ENCODE results near the gene ACSS1. TPM values are rescaled to one million over a fixed set of nuclear protein-coding genes. Genes with fewer than 3 reads are reported as not detected.

The ACSS1 gene
- total RNA-seq, 1 experiment from 2014 or later, result 0.61 TPM

DNA sequence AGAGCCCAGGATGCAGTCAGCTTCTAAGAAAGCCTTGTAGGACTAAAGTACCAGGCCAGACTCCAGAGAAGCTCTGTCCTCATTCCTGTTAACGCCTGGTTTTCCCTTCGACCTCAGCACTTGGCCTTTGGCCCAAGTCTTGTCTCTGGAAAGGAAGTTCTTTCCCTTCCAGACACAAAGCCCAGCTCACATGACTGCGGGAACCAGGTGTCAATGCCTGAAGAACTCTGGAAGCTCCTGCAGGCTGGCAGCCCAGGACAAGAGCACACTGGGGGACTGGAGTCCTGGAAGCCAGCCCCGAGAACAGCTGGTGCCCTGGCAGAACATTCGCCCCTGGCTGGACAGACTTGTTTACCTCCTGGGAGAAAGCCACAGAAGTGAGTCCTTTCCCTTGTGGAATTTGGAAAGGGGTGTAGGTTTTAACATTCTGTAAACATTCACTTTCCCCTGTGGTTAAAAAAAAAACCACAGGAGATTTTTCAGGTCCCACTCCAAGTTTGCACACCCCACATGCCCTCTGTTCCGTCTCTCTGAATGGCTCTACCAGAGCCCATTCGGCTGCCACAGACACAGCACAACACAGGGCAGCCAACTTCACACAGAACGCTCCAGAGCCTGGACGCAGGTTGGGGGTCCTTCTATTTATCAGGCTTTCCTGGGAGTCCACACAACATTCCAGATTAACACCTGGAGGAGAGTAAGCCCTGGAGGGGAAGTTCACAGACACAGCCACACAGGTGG, 18.1 kb downstream of the ACSS1 start:
- H3K9me3 Mint-ChIP-seq, result no peaks in the 10 kb centered on the region
- H2AFZ ChIP-seq (ENCODE audit: low read length), result no peak overlapping the region
- H3K4ac ChIP-seq (ENCODE audit: low read depth, low read length), result no peak overlapping the region
- H2BK15ac ChIP-seq (ENCODE audit: low read depth, low read length), result no peak overlapping the region; the same call in 1 of the 2 replicates
- H2BK20ac ChIP-seq (ENCODE audit: low read depth, low read length, poor library complexity, severe bottlenecking), result no peak overlapping the region
- no peaks in the 10 kb centered on the region for H3K23me2 ChIP-seq (ENCODE audit: insufficient read length, low read depth, low read length, poor library complexity, severe bottlenecking)
- H3K9ac ChIP-seq (ENCODE audit: extremely low read depth, insufficient read length, low read length), result no peak overlapping the region
- H3T11ph ChIP-seq (ENCODE audit: low read length), result no peak overlapping the region
- no peak overlapping the region for H2BK12ac ChIP-seq (ENCODE audit: insufficient read length, low read depth, low read length)
- no peak overlapping the region; the same call in 1 of the 2 replicates for H3K14ac ChIP-seq (ENCODE audit: insufficient read depth, low read length)
- H3K4me1 ChIP-seq (ENCODE audit: insufficient read depth, low read length), result peaks cover 2% of the 10 kb centered on the region; the same call in 1 of the 2 replicates
- WGBS (ENCODE audit: extremely low coverage, insufficient read length, low lambda C conversion rate), result no CpG with 5 or more reads among the region's 9 CpGs
- no peaks in the 10 kb centered on the region for H3K79me1 ChIP-seq (ENCODE audit: insufficient read depth, low read depth, low read length, poor library complexity, severe bottlenecking)
- no peak overlapping the region for H3K56ac ChIP-seq (ENCODE audit: insufficient read length, low read depth, low read length)
- no peak overlapping the region for H4K8ac ChIP-seq (replicated peaks; ENCODE audit: insufficient read length, low read depth, low read length)
- no peaks in the 10 kb centered on the region for H3K79me2 ChIP-seq (ENCODE audit: insufficient read depth, low read length)
- no peak overlapping the region for H4K91ac ChIP-seq (ENCODE audit: insufficient read length, low read depth, low read length)
- no peak overlapping the region for H3K23ac ChIP-seq (ENCODE audit: insufficient read length, low read depth, low read length)
- H2BK120ac ChIP-seq (ENCODE audit: low read depth, low read length, poor library complexity, severe bottlenecking), result no peak overlapping the region
- H2AK5ac ChIP-seq (ENCODE audit: insufficient read length, low read length), result no peak overlapping the region
- H4K5ac ChIP-seq (ENCODE audit: insufficient read length, low read depth, low read length), result no peak overlapping the region
- H3K36me3 Mint-ChIP-seq (ENCODE audit: insufficient read depth in 1 of 3, low read depth in 3 of 3), result no peaks in the 10 kb centered on the region
- no peak overlapping the region for H3K4me2 ChIP-seq (ENCODE audit: insufficient read depth, insufficient read length, low read length)
- 0 out of 7 replicates have a peak overlapping the region, but pooled peaks of 1 of the 3 experiments have one; percentile 44 for H3K27ac Mint-ChIP-seq
- DNase-seq, result no peak
- H3K27me3 ChIP-seq (ENCODE audit: insufficient read depth, low read length), result no peaks in the 10 kb centered on the region
- H3K18ac ChIP-seq (ENCODE audit: insufficient read length, low read depth, low read length), result no peak overlapping the region
- peaks cover 2% of the 10 kb centered on the region in 2 experiments; a peak in 1 of 4 replicates for H3K4me1 Mint-ChIP-seq
- no peaks in the 10 kb centered on the region; the same call in 1 of the 2 replicates for H3K27me3 Mint-ChIP-seq (ENCODE audit: low read depth)
- TF ChIP-seq CTCF (conservative IDR thresholded peaks at IDR 0.05), result no peak
- no peaks in the 10 kb centered on the region for H4K20me1 ChIP-seq (ENCODE audit: control insufficient read depth, insufficient read depth, insufficient read length)
- H3K27ac ChIP-seq (ENCODE audit: insufficient read length, low read depth, low read length), result no peak overlapping the region
- H2BK5ac ChIP-seq (ENCODE audit: insufficient read length, low read length), result no peak overlapping the region
- no peaks in the 10 kb centered on the region for H3K9me3 ChIP-seq (ENCODE audit: control insufficient read depth, low read depth, low read length)
- H3K4me3 Mint-ChIP-seq, result no peak overlapping the region

Data from H9 (cell line).